Measurements from ENCODE around the gene MICU2. TPM values are rescaled to one million over a fixed set of nuclear protein-coding genes. Genes with fewer than 3 reads are reported as not detected.

The MICU2 gene
- total and polyA plus RNA-seq, 2 of the 13 experiments (the other 11 are each of a cell fraction or from before 2014, with no cell fraction given): 31.7 to 42.4 TPM

- TF ChIP-seq IRF1 (CRISPR knock-in tag; IDR thresholded peaks at IDR 0.05; ENCODE audit: low read depth): no peak
- intact Hi-C loops (cut with micrococcal nuclease; ENCODE audit: unreplicated experiment): no loop called here
- Histone ChIP-seq H3K9me3 (ENCODE audit: low read length) (no peaks in the 10 kb centered on the region), H3K4me1 (ENCODE audit: insufficient read depth, low read length) (peaks cover 41% of the 10 kb centered on the region), H3K36me3 (replicated peaks in 1 of 2; ENCODE audit: control insufficient read depth in 1 of 2, insufficient read depth in 2 of 2, low read length in 2 of 2) (no peaks in the 10 kb centered on the region), H4K20me1 (ENCODE audit: insufficient read depth, low read length) (no peaks in the 10 kb centered on the region), H3K27ac (ENCODE audit: extremely low read length, insufficient read depth, low read length) (no peak overlapping the region), H3K4me3 (replicated peaks in 1 of 3; ENCODE audit: insufficient read depth in 1 of 3, low read depth in 2 of 3, low read length in 3 of 3) (no peak overlapping the region), H3K27me3 (ENCODE audit: control insufficient read depth in 1 of 2, insufficient read depth in 2 of 2, low read length in 2 of 2) (no peaks in the 10 kb centered on the region), H3K9ac (ENCODE audit: insufficient read depth, low read depth, low read length) (no peak overlapping the region), H3K79me2 (ENCODE audit: insufficient read depth, low read length) (no peaks in the 10 kb centered on the region), H2AFZ (ENCODE audit: low read length) (no peak overlapping the region), H3K4me2 (ENCODE audit: low read depth, low read length) (no peak overlapping the region)
- FAIRE-seq (no peak), ATAC-seq (no peak), DNase-seq (ENCODE audit: low spot score) (no peak)
- no TSS peak for BruUV-seq (replicated peaks)
- in situ Hi-C loops (cut with HindIII; ENCODE audit: extremely low pct_ligation_motif_present, low pct_unique_long_range_greater_than_20kb): loop anchor here (25.0 kb wide), 1 partner anchor 1172 kb away; no protein-coding TSS in a partner anchor
- POLR2A ChIA-PET: interaction anchor here (4.9 kb wide), 1 partner anchor 12 kb away, joined by 43 read pairs; the partner anchor contains the start of gene MICU2
- CTCF ChIA-PET (ENCODE audit: low intra/inter-chr PET ratio, low total read pairs): no interaction called here
- 85% methylated on average over 2 of the region's 2 CpGs for WGBS (ENCODE audit: low lambda C conversion rate)
Observed at GRCh38 chr13:21615427-21615826, 11.5 kb upstream of the MICU2 start.

- POLR2A ChIA-PET: interaction anchor here (1.0 kb wide), 1 partner anchor 10 kb away, joined by 7 read pairs; the partner anchor contains the start of gene MICU2
- Histone ChIP-seq H3K27me3 (ENCODE audit: control insufficient read depth in 1 of 2, insufficient read depth in 2 of 2, low read length in 2 of 2) (0 out of 5 replicates have a peak, but pooled peaks cover 0 to 2% of the 10 kb centered on the region in 2 experiments), H3K4me3 (replicated peaks in 1 of 3; ENCODE audit: insufficient read depth in 1 of 3, low read depth in 2 of 3, low read length in 3 of 3) (no peak overlapping the region), H2AFZ (ENCODE audit: low read length) (no peak overlapping the region), H3K79me2 (ENCODE audit: insufficient read depth, low read length) (no peaks in the 10 kb centered on the region), H3K27ac (ENCODE audit: extremely low read length, insufficient read depth, low read length) (no peak overlapping the region), H3K9ac (ENCODE audit: insufficient read depth, low read depth, low read length) (no peak overlapping the region), H3K4me1 (ENCODE audit: insufficient read depth, low read length) (peaks cover 34% of the 10 kb centered on the region), H4K20me1 (ENCODE audit: insufficient read depth, low read length) (no peaks in the 10 kb centered on the region), H3K4me2 (ENCODE audit: low read depth, low read length) (no peak overlapping the region), H3K9me3 (ENCODE audit: low read length) (no peaks in the 10 kb centered on the region), H3K36me3 (replicated peaks in 1 of 2; ENCODE audit: control insufficient read depth in 1 of 2, insufficient read depth in 2 of 2, low read length in 2 of 2) (no peaks in the 10 kb centered on the region)
- CTCF ChIA-PET (ENCODE audit: low intra/inter-chr PET ratio, low total read pairs): no interaction called here
- no peak for TF ChIP-seq ZNF891 (CRISPR knock-in tag; IDR thresholded peaks at IDR 0.05)
- TF ChIP-seq AGO1 (IDR thresholded peaks at IDR 0.05; ENCODE audit: low read depth, low read length, poor library complexity, severe bottlenecking): no peak
- no peak for TF ChIP-seq ZNF577 (CRISPR knock-in tag; IDR thresholded peaks at IDR 0.05; ENCODE audit: borderline replicate concordance, low read depth)
- no peak for TF ChIP-seq ZNF563 (CRISPR knock-in tag; IDR thresholded peaks at IDR 0.05)
- no peak for TF ChIP-seq TOPORS (CRISPR knock-in tag; IDR thresholded peaks at IDR 0.05)
- TF ChIP-seq ZNF530 (CRISPR knock-in tag; IDR thresholded peaks at IDR 0.05; ENCODE audit: low read depth): no peak
- DNase-seq (ENCODE audit: low spot score) (no peak), ATAC-seq (no peak), FAIRE-seq (no peak)
- intact Hi-C loops (cut with micrococcal nuclease; ENCODE audit: unreplicated experiment) (no loop called here), in situ Hi-C loops (cut with HindIII; ENCODE audit: extremely low pct_ligation_motif_present, low pct_unique_long_range_greater_than_20kb) (loop anchor here (25.0 kb wide), 1 partner anchor 1174 kb away; no protein-coding TSS in a partner anchor)
- no TSS peak for BruUV-seq (replicated peaks)
- 56% methylated on average over 4 of the region's 4 CpGs for WGBS (ENCODE audit: low lambda C conversion rate)
Observed at GRCh38 chr13:21613791-21614190, 9.8 kb upstream of the MICU2 start.

Measured in HepG2 (cell line).